Muscle of arm (tissue), 14 donors: ENCODE data around the gene PCDHA11. TPM values are rescaled to one million over a fixed set of nuclear protein-coding genes. Genes with fewer than 3 reads are reported as not detected.
"Not testable (repeated sequence)": the region's sequence is repeated elsewhere in the genome, so short reads cannot be mapped to it uniquely, and the experiment has no call there.

Experiments used
- DNase-seq: peaks from one replicate; pipeline ENCODE4 v3.0.0-alpha.2; 2013
- long read RNA-seq, 11 donors: transcript quantifications; one replicate each; lab custom pipeline, GENCODE V29; 2026
- polyA plus RNA-seq, 12 donors: library from polyadenylated mRNA; unstranded; fragments of 120-200 nt; gene quantifications; one replicate each; pipeline ENCODE4 v1.2.1, GENCODE V29; 2013; ENCODE audit not compliant: insufficient read length in 12 of 12

PCDHA11 gene, protein sequence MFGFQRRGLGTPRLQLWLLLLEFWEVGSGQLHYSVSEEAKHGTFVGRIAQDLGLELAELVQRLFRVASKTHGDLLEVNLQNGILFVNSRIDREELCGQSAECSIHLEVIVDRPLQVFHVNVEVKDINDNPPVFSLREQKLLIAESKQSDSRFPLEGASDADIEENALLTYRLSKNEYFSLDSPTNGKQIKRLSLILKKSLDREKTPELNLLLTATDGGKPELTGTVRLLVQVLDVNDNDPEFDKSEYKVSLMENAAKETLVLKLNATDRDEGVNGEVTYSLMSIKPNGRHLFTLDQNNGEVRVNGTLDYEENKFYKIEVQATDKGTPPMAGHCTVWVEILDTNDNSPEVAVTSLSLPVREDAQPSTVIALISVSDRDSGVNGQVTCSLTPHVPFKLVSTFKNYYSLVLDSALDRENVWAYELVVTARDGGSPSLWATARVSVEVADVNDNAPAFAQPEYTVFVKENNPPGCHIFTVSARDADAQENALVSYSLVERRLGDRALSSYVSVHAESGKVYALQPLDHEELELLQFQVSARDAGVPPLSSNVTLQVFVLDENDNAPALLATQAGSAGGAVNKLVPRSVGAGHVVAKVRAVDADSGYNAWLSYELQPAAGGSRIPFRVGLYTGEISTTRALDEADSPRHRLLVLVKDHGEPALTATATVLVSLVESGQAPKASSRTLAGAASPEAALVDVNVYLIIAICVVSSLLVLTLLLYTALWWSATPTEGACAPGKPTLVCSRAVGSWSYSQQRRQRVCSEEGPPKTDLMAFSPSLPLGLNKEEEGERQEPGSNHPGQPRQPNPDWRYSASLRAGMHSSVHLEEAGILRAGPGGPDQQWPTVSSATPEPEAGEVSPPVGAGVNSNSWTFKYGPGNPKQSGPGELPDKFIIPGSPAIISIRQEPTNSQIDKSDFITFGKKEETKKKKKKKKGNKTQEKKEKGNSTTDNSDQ
- under 1 TPM in 7 of 12 donors, not detected in 5; 0.05 to 0.38 (median 0.14) TPM for polyA plus RNA-seq
- long read RNA-seq, donor 1: 0 reads
- long read RNA-seq, donor 2: 0 reads
- long read RNA-seq, donor 3: 0 reads
- long read RNA-seq, donor 4: 0 reads
- long read RNA-seq, donor 5: 0 reads
- long read RNA-seq, donor 6: 0 reads
- long read RNA-seq, donor 7: 0 reads
- long read RNA-seq, donor 8: 0 reads
- long read RNA-seq, donor 9: 0 reads
- long read RNA-seq, donor 10: 0 reads
- long read RNA-seq, donor 11: 0 reads

DNA sequence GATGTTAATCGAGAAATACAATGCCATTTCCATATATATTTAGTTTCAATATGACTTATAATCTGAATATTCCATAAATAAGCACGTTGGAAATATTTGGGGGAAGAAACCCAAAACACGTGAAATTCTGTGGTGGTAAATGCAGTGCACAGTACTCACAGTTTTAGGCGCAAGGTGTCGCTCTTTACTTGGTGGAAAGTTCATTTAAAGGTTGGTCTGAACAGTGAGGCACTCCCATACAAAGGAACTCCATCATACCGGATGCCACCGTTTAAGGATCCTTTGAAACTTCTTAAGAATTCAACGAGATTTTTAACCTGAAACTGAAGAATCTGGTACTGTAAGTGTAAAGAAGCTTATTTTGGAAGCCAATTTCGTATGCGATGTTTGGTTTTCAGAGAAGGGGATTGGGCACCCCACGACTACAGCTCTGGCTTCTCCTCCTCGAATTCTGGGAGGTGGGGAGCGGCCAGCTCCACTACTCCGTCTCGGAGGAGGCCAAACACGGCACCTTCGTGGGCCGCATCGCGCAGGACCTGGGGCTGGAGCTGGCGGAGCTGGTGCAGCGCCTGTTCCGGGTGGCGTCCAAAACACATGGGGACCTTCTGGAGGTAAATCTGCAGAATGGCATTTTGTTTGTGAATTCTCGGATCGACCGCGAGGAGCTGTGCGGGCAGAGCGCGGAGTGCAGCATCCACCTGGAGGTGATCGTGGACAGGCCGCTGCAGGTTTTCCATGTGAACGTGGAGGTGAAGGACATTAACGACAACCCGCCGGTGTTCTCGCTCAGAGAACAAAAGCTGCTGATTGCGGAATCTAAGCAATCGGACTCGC, at the start of gene PCDHA11:
Gene PCDHA11, plus strand, starts transcription at position 237 of the 834 bp plus-strand sequence. Its CDS starts 147 bp downstream, at position 384.
- DNase-seq: no peak

DNA sequence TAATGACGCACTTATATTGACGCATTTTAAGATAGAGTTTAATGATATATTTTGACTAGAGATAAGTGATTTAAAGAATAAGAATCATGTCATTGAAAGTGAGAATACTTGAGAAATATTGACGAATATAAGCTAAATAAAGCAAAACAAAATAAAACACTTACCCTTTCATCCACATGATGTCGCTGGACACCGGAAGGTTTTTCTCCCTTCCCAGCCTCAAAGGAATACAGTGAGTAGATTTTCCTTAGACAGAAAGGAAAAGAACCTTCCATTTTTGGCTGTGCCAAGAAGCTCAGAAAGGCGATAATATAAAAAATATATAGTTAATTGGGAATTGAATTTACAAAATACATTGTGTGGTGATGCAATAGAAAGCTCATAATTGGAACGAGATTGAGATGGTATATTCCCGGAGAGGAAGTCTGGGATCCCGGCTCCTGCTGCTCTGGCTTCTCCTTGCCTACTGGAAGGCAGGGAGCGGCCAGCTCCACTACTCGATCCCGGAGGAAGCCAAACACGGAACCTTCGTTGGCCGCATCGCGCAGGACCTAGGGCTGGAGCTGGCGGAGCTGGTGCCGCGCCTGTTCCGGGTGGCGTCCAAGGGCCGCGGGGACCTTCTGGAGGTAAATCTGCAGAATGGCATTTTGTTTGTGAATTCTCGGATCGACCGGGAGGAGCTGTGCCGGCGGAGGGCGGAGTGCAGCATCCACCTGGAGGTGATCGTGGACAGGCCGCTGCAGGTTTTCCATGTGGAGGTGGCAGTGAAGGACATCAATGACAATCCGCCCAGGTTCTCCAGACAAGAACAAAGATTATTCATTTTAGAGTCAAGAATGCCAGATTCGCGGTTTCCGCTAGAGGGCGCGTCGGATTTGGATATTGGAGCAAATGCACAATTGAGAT, 47.1 kb upstream of the PCDHA11 start, which contains the start of gene PCDHA5:
Gene PCDHA5, plus strand, starts transcription at position 239 of the 906 bp plus-strand sequence.
- no peak for DNase-seq

DNA sequence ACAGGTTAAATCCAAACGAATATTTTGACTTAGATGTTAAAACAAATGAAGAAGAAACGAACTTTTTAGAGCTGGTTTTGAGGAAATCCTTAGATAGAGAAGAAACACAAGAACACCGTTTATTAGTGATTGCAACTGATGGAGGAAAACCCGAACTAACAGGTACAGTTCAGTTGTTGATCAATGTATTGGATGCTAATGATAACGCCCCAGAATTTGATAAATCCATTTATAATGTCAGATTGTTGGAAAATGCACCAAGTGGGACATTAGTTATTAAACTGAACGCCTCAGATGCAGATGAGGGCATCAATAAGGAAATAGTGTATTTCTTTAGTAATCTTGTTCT, 46.5 kb upstream of the PCDHA11 start:
- DNase-seq: no peak

DNA sequence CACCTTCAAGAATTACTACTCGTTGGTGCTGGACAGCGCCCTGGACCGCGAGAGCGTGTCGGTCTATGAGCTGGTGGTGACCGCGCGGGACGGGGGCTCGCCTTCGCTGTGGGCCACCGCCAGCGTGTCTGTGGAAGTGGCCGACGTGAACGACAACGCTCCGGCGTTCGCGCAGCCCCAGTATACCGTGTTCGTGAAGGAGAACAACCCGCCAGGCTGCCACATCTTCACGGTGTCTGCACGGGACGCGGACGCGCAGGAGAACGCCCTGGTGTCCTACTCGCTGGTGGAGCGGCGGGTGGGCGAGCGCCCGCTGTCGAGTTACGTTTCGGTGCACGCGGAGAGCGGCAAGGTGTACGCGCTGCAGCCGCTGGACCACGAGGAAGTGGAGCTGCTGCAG, 45.8 kb upstream of the PCDHA11 start:
- not testable (repeated sequence) for DNase-seq

DNA sequence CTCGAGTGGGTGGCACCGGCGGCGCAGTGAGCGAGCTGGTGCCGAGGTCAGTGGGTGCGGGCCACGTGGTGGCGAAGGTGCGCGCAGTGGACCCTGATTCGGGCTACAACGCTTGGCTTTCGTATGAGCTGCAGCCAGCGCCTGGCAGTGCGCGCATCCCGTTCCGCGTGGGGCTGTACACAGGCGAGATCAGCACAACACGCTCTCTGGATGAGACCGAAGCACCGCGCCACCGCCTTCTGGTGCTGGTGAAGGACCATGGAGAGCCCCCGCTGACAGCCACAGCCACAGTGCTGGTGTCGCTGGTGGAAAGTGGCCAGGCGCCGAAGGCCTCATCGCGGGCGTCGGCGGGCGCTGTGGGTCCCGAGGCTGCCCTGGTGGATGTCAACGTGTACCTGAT, 45.3 kb upstream of the PCDHA11 start:
- DNase-seq: no peak

DNA sequence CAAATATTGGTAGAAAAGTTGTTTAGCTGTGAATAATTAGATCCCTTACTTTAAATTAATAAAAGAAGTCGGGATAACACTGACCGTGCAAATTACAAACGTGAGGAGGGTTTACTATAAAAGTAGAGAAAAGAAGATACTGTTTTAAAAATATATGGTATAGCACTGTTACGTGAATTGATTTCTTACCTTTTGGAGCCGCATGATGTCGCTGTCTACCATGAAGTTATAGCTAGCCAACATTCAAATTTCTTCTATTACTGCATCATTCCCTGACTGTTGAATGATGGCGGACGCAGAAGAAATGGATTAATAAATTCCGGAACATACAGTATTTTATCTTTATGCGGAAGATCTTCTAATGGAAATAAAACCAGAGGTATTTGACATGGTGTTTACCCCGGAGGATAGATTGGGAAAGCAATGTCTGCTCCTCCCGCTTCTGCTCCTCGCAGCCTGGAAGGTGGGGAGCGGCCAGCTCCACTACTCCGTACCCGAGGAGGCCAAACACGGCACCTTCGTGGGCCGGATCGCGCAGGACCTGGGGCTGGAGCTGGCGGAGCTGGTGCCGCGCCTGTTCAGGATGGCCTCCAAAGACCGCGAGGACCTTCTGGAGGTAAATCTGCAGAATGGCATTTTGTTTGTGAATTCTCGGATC, 40.9 kb upstream of the PCDHA11 start, which contains the start of gene PCDHA6:
Gene PCDHA6, plus strand, starts transcription at position 257 of the 658 bp plus-strand sequence. Its CDS starts 132 bp downstream, at position 389.
- DNase-seq: no peak

DNA sequence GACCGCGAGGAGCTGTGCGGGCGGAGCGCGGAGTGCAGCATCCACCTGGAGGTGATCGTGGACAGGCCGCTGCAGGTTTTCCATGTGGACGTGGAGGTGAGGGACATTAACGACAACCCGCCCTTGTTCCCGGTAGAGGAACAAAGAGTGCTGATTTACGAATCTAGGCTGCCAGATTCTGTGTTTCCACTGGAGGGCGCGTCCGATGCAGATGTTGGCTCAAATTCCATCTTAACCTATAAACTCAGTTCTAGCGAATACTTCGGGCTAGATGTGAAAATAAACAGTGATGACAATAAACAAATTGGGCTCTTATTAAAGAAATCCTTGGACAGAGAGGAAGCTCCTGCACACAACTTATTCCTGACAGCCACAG, 40.4 kb upstream of the PCDHA11 start:
- no peak for DNase-seq

DNA sequence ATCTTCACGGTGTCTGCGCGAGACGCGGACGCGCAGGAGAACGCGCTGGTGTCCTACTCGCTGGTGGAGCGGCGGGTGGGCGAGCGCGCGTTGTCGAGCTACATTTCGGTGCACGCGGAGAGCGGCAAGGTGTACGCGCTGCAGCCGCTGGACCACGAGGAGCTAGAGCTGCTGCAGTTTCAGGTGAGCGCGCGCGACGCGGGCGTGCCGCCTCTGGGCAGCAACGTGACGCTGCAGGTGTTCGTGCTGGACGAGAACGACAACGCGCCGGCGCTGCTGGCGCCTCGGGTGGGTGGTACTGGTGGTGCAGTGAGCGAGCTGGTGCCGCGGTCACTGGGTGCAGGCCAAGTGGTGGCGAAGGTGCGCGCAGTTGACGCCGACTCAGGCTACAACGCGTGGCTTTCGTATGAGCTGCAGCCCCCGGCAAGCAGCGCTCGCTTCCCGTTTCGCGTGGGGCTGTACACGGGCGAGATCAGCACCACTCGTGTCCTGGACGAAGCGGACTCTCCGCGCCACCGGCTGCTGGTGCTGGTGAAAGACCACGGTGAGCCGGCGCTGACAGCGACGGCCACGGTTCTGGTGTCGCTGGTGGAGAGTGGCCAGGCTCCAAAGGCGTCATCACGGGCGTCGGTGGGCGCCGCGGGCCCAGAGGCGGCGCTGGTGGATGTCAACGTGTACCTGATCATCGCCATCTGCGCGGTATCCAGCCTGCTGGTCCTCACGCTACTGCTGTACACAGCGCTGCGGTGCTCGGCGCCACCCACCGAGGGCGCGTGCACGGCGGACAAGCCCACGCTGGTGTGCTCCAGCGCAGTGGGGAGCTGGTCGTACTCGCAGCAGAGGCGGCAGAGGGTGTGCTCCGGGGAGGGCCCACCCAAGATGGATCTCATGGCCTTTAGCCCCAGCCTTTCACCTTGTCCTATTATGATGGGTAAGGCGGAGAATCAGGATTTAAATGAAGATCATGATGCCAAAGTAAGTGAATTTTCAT, 39.0 kb upstream of the PCDHA11 start:
- DNase-seq: not testable (repeated sequence)

DNA sequence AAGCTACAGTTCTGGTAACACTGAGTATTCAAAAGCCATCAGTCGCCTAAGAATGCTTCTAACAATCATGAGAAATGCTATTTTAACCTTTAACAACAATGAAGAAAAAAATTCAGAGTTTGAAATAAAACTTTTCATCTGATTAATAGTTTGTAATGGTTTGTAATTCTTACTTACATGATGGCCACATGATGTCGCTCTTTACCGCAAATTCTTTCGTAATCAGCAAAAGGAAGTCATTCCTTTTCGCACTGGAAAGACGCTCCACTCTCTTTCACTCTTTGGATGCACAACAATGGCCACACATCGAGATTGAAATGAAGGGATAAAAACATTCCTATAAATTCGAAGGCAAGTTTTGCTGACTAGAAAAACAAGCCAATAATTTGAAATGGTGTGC, 34.8 kb upstream of the PCDHA11 start, which contains the start of gene PCDHA7:
Gene PCDHA7, plus strand, starts transcription at position 277 of the 400 bp plus-strand sequence. Its CDS starts 115 bp downstream, at position 392.
- DNase-seq: no peak

DNA sequence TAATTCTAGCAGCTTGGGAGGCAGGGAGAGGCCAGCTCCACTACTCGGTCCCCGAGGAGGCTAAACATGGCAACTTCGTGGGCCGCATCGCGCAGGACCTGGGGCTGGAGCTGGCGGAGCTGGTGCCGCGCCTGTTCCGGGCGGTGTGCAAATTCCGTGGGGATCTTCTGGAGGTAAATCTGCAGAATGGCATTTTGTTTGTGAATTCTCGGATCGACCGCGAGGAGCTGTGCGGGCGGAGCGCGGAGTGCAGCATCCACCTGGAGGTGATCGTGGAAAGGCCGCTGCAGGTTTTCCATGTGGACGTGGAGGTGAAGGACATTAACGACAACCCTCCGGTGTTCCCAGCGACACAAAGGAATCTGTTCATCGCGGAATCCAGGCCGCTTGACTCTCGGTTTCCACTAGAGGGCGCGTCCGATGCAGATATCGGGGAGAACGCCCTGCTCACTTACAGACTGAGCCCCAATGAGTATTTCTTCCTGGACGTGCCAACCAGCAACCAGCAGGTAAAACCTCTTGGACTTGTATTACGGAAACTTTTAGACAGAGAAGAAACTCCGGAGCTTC, 34.2 kb upstream of the PCDHA11 start:
- not testable (repeated sequence) for DNase-seq

DNA sequence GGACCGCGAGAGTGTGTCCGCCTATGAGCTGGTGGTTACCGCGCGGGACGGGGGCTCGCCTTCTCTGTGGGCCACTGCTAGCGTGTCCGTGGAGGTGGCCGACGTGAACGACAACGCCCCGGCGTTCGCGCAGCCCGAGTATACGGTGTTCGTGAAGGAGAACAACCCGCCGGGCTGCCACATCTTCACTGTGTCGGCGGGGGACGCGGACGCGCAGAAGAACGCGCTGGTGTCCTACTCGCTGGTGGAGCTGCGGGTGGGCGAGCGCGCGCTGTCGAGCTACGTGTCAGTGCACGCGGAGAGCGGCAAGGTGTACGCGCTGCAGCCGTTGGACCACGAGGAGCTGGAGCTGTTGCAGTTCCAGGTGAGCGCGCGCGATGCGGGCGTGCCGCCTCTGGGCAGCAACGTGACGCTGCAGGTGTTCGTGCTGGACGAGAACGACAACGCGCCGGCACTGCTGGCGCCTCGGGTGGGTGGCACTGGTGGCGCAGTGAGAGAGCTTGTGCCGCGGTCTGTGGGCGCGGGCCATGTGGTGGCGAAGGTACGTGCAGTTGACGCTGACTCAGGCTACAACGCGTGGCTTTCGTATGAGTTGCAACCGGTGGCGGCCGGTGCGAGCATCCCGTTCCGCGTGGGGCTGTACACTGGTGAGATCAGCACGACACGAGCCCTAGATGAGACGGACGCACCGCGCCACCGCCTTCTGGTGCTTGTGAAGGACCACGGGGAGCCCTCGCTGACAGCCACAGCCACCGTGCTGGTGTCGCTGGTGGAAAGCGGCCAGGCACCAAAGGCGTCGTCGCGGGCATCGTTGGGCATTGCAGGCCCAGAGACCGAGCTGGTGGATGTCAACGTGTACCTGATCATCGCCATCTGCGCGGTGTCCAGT, 32.9 kb upstream of the PCDHA11 start:
- DNase-seq: no peak

DNA sequence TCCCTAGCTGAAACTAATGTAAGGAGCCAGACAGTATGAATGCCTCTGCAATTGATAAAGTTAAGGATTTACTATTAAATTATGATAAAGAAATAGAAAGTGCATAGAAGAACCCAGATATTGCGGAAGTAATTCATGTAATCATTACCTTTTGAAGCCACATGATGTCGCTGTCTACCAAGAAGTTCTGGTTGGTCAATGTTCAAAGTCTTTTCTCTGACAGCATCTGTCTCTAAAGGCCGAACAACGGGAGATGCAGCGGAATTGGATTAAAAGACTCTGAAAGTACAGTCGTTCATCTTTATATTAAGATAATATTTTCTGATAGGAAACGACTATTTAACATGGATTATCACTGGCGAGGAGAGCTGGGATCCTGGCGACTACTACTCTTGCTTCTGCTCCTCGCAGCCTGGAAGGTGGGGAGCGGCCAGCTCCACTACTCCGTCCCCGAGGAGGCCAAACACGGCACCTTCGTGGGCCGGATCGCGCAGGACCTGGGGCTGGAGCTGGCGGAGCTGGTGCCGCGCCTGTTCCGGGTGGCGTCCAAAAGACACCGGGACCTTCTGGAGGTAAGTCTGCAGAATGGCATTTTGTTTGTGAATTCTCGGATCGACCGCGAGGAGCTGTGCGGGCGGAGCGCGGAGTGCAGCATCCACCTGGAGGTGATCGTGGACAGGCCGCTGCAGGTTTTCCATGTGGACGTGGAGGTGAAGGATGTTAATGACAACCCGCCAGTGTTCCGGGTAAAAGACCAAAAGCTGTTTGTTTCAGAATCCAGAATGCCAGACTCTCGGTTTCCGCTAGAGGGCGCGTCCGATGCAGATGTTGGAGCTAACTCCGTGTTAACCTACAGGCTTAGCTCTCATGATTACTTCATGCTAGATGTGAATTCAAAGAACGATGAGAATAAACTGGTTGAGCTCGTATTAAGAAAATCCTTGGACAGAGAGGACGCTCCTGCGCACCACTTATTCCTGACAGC, 27.5 kb upstream of the PCDHA11 start, which contains the start of gene PCDHA8:
Gene PCDHA8, plus strand, starts transcription at position 210 of the 985 bp plus-strand sequence. Its CDS starts 135 bp downstream, at position 345.
- no peak for DNase-seq

DNA sequence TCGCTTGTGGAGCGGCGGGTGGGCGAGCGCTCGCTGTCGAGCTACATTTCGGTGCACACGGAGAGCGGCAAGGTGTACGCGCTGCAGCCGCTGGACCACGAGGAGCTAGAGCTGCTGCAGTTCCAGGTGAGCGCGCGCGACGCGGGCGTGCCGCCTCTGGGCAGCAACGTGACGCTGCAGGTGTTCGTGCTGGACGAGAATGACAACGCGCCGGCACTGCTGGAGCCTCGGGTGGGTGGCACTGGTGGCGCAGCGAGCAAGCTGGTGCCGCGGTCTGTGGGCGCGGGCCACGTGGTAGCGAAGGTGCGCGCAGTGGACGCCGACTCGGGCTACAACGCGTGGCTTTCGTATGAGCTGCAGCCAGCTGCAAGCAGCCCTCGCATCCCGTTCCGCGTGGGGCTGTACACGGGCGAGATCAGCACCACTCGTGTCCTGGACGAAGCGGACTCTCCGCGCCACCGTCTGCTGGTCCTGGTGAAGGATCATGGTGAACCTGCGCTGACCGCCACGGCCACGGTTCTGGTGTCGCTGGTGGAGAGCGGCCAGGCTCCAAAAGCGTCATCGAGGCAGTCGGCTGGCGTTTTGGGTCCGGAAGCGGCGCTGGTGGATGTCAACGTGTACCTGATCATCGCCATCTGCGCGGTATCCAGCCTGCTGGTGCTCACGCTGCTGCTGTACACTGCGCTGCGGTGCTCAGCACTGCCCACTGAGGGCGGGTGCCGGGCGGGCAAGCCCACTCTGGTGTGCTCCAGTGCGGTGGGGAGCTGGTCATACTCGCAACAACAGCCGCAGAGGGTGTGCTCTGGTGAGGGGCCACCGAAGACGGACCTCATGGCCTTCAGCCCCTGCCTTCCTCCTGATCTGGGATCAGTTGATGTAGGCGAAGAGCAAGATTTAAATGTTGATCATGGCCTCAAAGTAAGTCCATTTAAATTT, 25.7 kb upstream of the PCDHA11 start:
- no peak for DNase-seq
